ENCODE measurements around the gene MAPKAP1. TPM values are rescaled to one million over a fixed set of nuclear protein-coding genes. Genes with fewer than 3 reads are reported as not detected.

Gene MAPKAP1
- total RNA-seq, 1 donor from 2014 or later: 70.7 TPM

DNA sequence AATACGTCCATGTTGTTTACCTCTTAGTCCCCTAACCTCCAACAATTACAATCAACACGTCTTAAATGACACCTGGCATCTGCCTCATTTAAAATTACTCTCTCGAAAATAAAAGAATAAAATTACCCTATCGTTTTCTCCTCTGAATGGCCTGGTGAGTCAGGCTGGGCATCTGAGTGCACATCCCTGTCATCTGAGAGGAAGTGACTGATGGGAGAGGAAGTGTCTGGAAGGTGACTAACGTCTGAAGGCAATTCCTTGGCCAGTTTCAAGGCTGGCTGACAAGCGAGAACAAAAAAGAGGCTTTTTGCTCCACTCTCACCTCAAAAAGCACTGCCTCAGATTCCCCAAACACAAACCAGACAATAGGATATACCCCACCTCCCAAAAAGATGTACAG lies 57.7 kb downstream of the MAPKAP1 start:
- intact Hi-C loops (cut with DNase I): no loop called here
- no peak overlapping the region for H3K4me3 ChIP-seq
- H3K36me3 ChIP-seq: no peaks in the 10 kb centered on the region
- DNase-seq (ENCODE audit: extremely low spot score in 2 of 2): no peak
- no peaks in the 10 kb centered on the region for H3K27me3 ChIP-seq
- peaks cover 41% of the 10 kb centered on the region for H3K4me1 ChIP-seq
- TF ChIP-seq POLR2AphosphoS5 (IDR thresholded peaks at IDR 0.05; ENCODE audit: insufficient read depth in 1 of 2, low read depth in 1 of 2) (peak in 1 of 2 donors; percentile 54), POLR2A (IDR thresholded peaks at IDR 0.05) (no peak)
- TF ChIP-seq, protein P1, sequence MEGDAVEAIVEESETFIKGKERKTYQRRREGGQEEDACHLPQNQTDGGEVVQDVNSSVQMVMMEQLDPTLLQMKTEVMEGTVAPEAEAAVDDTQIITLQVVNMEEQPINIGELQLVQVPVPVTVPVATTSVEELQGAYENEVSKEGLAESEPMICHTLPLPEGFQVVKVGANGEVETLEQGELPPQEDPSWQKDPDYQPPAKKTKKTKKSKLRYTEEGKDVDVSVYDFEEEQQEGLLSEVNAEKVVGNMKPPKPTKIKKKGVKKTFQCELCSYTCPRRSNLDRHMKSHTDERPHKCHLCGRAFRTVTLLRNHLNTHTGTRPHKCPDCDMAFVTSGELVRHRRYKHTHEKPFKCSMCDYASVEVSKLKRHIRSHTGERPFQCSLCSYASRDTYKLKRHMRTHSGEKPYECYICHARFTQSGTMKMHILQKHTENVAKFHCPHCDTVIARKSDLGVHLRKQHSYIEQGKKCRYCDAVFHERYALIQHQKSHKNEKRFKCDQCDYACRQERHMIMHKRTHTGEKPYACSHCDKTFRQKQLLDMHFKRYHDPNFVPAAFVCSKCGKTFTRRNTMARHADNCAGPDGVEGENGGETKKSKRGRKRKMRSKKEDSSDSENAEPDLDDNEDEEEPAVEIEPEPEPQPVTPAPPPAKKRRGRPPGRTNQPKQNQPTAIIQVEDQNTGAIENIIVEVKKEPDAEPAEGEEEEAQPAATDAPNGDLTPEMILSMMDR (IDR thresholded peaks at IDR 0.05): no peak
- H3K9me3 ChIP-seq: no peaks in the 10 kb centered on the region
- H3K27ac ChIP-seq: no peak overlapping the region

DNA sequence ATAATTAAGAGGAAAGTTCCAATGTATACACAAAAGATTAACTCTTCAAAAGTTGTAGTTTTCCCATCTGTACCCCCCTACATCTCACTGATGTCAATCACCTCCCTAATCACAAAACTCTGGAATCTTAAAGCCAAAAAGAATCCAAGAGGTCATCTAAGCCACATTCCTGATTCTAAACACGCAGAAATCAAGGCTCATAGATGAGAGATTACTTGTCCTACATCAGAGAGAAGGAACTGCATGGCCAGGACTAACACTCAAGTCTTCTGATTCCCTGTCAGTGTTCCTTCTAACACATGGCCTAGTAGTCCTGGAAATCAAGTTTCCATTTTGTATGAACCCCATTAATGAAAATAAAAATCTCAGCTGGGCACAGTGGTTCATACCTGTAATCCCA lies 58.7 kb downstream of the MAPKAP1 start:
- no peak for DNase-seq (ENCODE audit: extremely low spot score in 2 of 2)
- no peak for TF ChIP-seq POLR2A (IDR thresholded peaks at IDR 0.05)
- TF ChIP-seq, protein P1 (IDR thresholded peaks at IDR 0.05): no peak
- Histone ChIP-seq H3K36me3 (no peaks in the 10 kb centered on the region), H3K9me3 (no peaks in the 10 kb centered on the region), H3K4me1 (peaks cover 41% of the 10 kb centered on the region), H3K27ac (no peak overlapping the region), H3K27me3 (no peaks in the 10 kb centered on the region), H3K4me3 (no peak overlapping the region)
- intact Hi-C loops (cut with DNase I): no loop called here

DNA sequence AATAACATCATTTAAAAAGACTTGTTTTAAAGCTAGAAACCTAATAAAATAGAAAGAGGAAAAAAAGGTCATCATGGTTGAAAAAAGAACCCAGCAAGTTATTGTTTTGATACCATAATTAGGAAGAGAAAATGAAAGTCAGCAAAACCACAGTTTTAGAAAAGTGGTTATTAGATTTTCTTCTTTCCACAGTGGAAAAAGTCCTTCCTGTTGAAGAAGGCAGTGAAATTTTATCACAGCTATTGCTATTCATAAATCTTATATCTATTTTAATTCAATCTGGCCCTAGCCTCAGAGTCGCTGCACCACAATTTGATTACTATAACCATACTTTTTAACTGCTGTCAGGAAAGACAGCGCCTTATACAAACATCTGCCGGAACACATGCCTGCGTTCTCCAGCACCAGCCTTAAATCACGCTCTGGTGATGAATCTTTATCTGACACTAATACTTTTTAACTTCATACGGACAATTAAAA lies 60.3 kb downstream of the MAPKAP1 start:
- Histone ChIP-seq H3K4me3 (peak overlapping the region in 1 of 2 donors; percentile 9), H3K9me3 (no peaks in the 10 kb centered on the region), H3K27ac (peak overlapping the region; percentile 45), H3K4me1 (peaks cover 31% of the 10 kb centered on the region), H3K27me3 (no peaks in the 10 kb centered on the region), H3K36me3 (no peaks in the 10 kb centered on the region)
- no peak for DNase-seq (ENCODE audit: extremely low spot score in 2 of 2)
- TF ChIP-seq, protein P1 (IDR thresholded peaks at IDR 0.05): no peak
- no peak for TF ChIP-seq POLR2A (IDR thresholded peaks at IDR 0.05)
- TF ChIP-seq POLR2AphosphoS5 (IDR thresholded peaks at IDR 0.05; ENCODE audit: insufficient read depth in 1 of 2, low read depth in 1 of 2): no peak
- intact Hi-C loops (cut with DNase I): no loop called here

DNA sequence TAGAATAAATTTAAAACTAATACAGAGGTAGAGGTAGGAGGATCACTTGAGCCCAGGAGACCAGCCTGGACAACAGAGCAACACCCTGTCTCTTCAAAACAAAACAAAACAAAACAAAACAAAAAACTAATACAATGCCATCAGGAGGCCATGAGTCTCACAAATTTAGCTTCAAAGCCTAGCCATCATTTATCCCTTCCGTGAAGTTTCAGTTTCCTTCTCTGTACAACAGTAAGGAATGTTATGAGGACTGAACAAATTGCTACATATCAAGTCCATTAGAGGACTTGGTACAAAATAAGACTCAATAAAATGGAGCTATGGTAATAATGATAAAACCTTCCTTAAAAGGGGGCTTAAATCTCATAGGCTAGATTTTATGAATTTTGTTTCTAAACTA lies 60.8 kb downstream of the MAPKAP1 start:
- no peak for TF ChIP-seq POLR2AphosphoS5 (IDR thresholded peaks at IDR 0.05; ENCODE audit: insufficient read depth in 1 of 2, low read depth in 1 of 2)
- no peak for TF ChIP-seq POLR2A (IDR thresholded peaks at IDR 0.05)
- TF ChIP-seq, protein P1 (IDR thresholded peaks at IDR 0.05): no peak
- no peak for DNase-seq (ENCODE audit: extremely low spot score in 2 of 2)

DNA sequence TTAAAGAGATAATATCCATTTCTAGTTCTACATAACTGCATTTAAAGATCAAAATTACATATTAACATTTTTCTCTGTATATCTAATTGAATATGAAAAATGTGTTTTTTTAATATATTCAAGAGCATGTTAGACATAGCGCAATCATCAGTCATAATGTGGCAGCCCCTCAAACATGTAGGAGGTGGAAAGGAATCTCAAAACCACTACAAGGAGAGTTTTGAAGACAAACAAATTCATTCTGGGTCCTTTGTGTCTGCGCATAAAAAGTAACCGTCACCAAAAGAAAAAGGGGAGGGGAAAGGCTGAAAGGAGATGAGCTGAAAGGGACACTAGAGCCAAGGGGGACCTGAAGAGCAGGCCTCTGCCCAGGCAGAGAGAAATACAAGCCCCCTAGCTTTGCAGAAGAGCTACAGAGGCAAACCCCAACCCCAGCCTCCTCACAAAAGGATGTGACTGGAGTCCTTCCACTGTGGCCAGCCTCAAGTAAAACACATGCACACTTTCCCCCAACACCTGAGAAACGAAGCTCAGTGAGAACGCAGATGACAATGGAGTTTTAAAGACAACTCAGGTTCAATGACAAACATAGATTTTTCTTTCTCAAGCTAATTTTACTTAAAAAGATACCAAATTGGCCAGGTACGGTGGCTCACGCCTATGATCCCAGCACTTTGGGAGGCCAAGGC lies 62.0 kb downstream of the MAPKAP1 start:
- Histone ChIP-seq H3K9me3 (no peaks in the 10 kb centered on the region), H3K36me3 (no peaks in the 10 kb centered on the region), H3K27me3 (no peaks in the 10 kb centered on the region), H3K4me3 (no peak overlapping the region), H3K4me1 (peaks cover 16% of the 10 kb centered on the region), H3K27ac (no peak overlapping the region)
- DNase-seq (ENCODE audit: extremely low spot score in 2 of 2): no peak
- TF ChIP-seq, protein P1 (IDR thresholded peaks at IDR 0.05): no peak
- TF ChIP-seq POLR2A (IDR thresholded peaks at IDR 0.05) (no peak), POLR2AphosphoS5 (IDR thresholded peaks at IDR 0.05; ENCODE audit: insufficient read depth in 1 of 2, low read depth in 1 of 2) (no peak)
- intact Hi-C loops (cut with DNase I): no loop called here

More for the DNA sequence above, 60.8 kb downstream of the MAPKAP1 start:
- intact Hi-C loops (cut with DNase I): no loop called here
- no peaks in the 10 kb centered on the region for H3K9me3 ChIP-seq
- H3K27me3 ChIP-seq: no peaks in the 10 kb centered on the region
- peaks cover 27% of the 10 kb centered on the region for H3K4me1 ChIP-seq
- H3K4me3 ChIP-seq: peak overlapping the region in 1 of 2 donors; percentile 9
- no peaks in the 10 kb centered on the region for H3K36me3 ChIP-seq
- H3K27ac ChIP-seq: peak overlapping the region; percentile 45

Data from vagina (tissue), 2 donors.